ENCODE data around the gene CDKL1.
"Not testable (repeated sequence)": the region's sequence is repeated elsewhere in the genome, so short reads cannot be mapped to it uniquely, and the experiment has no call there.

CDKL1 gene

GRCh38 chr14:50387548-50387947 is 9.1 kb downstream of the CDKL1 start:
- no peak for DNase-seq

- DNase-seq = no peak
Observed at GRCh38 chr14:50383618-50384225, 13.0 kb downstream of the CDKL1 start.

GRCh38 chr14:50381823-50382287 is 14.8 kb downstream of the CDKL1 start:
- no peak for DNase-seq

GRCh38 chr14:50381008-50381407 is 15.7 kb downstream of the CDKL1 start:
- DNase-seq = no peak

GRCh38 chr14:50380455-50380854 is 16.2 kb downstream of the CDKL1 start:
- no peak for DNase-seq

GRCh38 chr14:50379563-50379962 is 17.1 kb downstream of the CDKL1 start:
- no peak for DNase-seq

GRCh38 chr14:50377550-50378085 is 19.1 kb downstream of the CDKL1 start:
- DNase-seq = no peak

- DNase-seq = no peak
Observed at GRCh38 chr14:50375760-50376159, 20.9 kb downstream of the CDKL1 start.

- DNase-seq = no peak
Observed at GRCh38 chr14:50373959-50374358, 22.7 kb downstream of the CDKL1 start.

GRCh38 chr14:50371546-50371945 is 25.1 kb downstream of the CDKL1 start:
- DNase-seq = no peak

- no peak for DNase-seq
Observed at GRCh38 chr14:50366589-50366988, 30.1 kb downstream of the CDKL1 start.

- no peak for DNase-seq
Observed at GRCh38 chr14:50366115-50366514, 30.6 kb downstream of the CDKL1 start.

- DNase-seq = not testable (repeated sequence)
Observed at GRCh38 chr14:50365572-50365971, 31.1 kb downstream of the CDKL1 start.

- no peak for DNase-seq
Observed at GRCh38 chr14:50364792-50365191, 31.9 kb downstream of the CDKL1 start.

- DNase-seq = peak; percentile 38
Observed at GRCh38 chr14:50363714-50364111, 33.0 kb downstream of the CDKL1 start.

GRCh38 chr14:50362764-50363713 is 33.6 kb downstream of the CDKL1 start:
- peak; percentile 10 for DNase-seq

- DNase-seq = not testable (repeated sequence)
Observed at GRCh38 chr14:50361473-50362403, 34.9 kb downstream of the CDKL1 start.

- no peak for DNase-seq
Observed at GRCh38 chr14:50360851-50361250, 35.8 kb downstream of the CDKL1 start.

- DNase-seq = no peak
Observed at GRCh38 chr14:50360093-50360492, 36.6 kb downstream of the CDKL1 start.

GRCh38 chr14:50359631-50360030 is 37.0 kb downstream of the CDKL1 start:
- no peak for DNase-seq

GRCh38 chr14:50357753-50358395 is 38.8 kb downstream of the CDKL1 start:
- no peak for DNase-seq

- no peak for DNase-seq
Observed at GRCh38 chr14:50357124-50357523, 39.6 kb downstream of the CDKL1 start.
